Measurements from ENCODE around the gene PKDREJ.
"Not testable (repeated sequence)": the region's sequence is repeated elsewhere in the genome, so short reads cannot be mapped to it uniquely, and the experiment has no call there.

Gene PKDREJ

GRCh38 chr22:46263216-46263590 is at the start of gene PKDREJ:
PKDREJ (minus strand) TSS chr22:46263343; CDS start chr22:46263322, 21 bp downstream.
- no peak for DNase-seq

- DNase-seq: not testable (repeated sequence)
These were observed 49.7 kb upstream of the PKDREJ start for GRCh38 chr22:46312848-46313247.

- DNase-seq: no peak
These were observed 48.9 kb upstream of the PKDREJ start for GRCh38 chr22:46312056-46312455.

GRCh38 chr22:46309526-46310085 is 46.5 kb upstream of the PKDREJ start:
- no peak for DNase-seq

GRCh38 chr22:46308283-46308988 is 45.3 kb upstream of the PKDREJ start:
- no peak for DNase-seq

- no peak for DNase-seq
These were observed 40.3 kb upstream of the PKDREJ start for GRCh38 chr22:46303347-46303965.

- DNase-seq: no peak
These were observed 37.3 kb upstream of the PKDREJ start for GRCh38 chr22:46300491-46300890.

GRCh38 chr22:46299101-46299500 is 36.0 kb upstream of the PKDREJ start:
- no peak for DNase-seq

- no peak for DNase-seq
These were observed 34.1 kb upstream of the PKDREJ start for GRCh38 chr22:46297151-46297812.

- peak; percentile 98 to 99 for DNase-seq
These were observed 33.4 kb upstream of the PKDREJ start, which contains the start of gene GTSE1 for GRCh38 chr22:46296257-46297150. GTSE1 (plus strand) TSS chr22:46296870; CDS start chr22:46297401, 531 bp downstream.

- DNase-seq: no peak
These were observed 32.3 kb upstream of the PKDREJ start for GRCh38 chr22:46295277-46295971.

GRCh38 chr22:46294784-46295183 is 31.6 kb upstream of the PKDREJ start:
- no peak for DNase-seq

GRCh38 chr22:46293577-46294260 is 30.6 kb upstream of the PKDREJ start:
- DNase-seq: peak in 1 of 2 donors; percentile 37

GRCh38 chr22:46292732-46293131 is 29.6 kb upstream of the PKDREJ start:
- DNase-seq: no peak

- no peak for DNase-seq
These were observed 29.0 kb upstream of the PKDREJ start for GRCh38 chr22:46292173-46292572.

- no peak for DNase-seq
These were observed 28.0 kb upstream of the PKDREJ start for GRCh38 chr22:46290843-46291785.

- DNase-seq: peak; percentile 11 to 18
These were observed 27.1 kb upstream of the PKDREJ start for GRCh38 chr22:46290121-46290842.

- DNase-seq: peak; percentile 63 to 65
These were observed 26.2 kb upstream of the PKDREJ start for GRCh38 chr22:46289244-46289891.

- no peak for DNase-seq
These were observed 25.7 kb upstream of the PKDREJ start for GRCh38 chr22:46288846-46289243.
